C4-2B (cell line): ENCODE measurements around the gene UBXN6.

Experiments used
- H3K27ac ChIP-seq: fragments of 450-650 bp; 2 replicates; pipeline ENCODE4 v1.5.1; 2017
- CTCF ChIP-seq: fragments of 450-650 bp; conservative IDR thresholded peaks from 2 replicates; pipeline ENCODE4 v1.5.1; 2017; ENCODE audit warnings: mild to moderate bottlenecking
- ZFX ChIP-seq: fragments of 450-650 bp; IDR thresholded peaks from 2 replicates; pipeline ENCODE4 v1.6.1; 2017

UBXN6 gene

DNA sequence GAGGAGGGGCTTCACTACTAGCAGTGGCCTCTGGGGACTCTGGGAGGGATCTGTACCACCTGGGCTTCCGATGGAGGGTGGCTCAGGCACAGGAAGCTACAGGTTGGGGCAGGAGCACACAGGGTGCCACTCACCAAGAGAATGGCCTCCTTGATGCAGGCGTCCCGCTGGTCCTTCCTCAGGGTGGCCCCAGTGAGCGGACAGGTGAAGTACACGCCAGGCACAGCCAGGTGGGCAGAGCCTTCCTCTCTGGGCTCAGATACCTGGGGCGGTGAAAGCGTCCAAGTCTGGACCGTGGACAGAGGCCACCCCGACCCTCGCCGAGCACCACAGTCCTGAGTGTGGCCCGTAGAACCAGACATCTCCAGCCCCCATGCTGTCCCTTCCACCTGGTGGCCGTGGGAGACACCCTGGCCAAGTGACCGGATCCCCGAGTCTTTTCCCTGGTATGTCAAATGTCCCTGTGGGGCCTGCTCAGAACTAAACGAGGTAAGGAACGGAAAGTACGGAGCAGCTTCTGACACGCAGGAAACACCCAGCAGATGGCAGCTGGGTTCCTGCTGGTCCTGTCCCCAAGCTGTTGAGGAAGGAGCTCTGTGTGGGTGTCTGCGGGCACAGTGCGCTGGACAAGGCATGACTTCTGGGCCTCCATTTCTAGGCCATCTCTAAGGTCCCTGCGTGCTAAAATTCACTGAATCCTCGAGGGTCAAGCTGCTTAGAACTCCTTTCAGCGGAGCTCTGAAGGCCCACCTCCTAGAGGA, 5.2 kb downstream of the UBXN6 start:
- TF ChIP-seq ZFX (no peak), CTCF (no peak)
- H3K27ac ChIP-seq, result no peak overlapping the region

GRCh38 chr19:4449639-4450028, 8.0 kb downstream of the UBXN6 start:
- TF ChIP-seq CTCF, result no peak
- no peak overlapping the region for H3K27ac ChIP-seq

DNA sequence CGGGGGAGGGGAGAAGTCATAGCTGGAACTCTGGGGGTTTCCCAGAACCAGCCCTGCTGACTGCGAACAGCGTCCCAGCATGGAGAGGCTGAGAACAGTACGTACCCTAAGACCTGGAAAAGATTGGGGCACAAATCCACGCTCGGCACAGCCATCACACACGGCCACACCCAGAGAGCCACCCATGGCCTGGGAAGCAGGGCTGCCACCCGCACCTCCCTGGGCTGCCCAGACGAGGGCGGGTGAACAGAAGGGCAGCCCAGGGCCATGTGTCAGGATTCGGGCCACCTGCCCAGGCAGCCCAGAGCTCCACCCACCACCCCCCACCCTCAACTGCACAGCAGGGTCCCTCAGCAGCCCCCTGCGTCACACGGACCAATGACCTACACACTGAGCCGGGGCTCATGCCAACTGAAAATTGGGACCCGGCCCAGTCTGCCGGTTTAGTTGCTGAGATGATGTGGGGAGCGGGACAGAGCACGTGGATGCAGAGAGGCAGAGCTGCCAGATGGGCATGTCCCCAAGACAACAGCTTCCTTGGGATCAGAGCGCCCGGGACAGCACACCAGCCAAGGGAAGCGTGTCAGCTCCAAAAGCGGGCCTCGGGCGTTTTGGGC, 8.5 kb downstream of the UBXN6 start:
- TF ChIP-seq CTCF (no peak), ZFX (no peak)
- H3K27ac ChIP-seq, result no peak overlapping the region

DNA sequence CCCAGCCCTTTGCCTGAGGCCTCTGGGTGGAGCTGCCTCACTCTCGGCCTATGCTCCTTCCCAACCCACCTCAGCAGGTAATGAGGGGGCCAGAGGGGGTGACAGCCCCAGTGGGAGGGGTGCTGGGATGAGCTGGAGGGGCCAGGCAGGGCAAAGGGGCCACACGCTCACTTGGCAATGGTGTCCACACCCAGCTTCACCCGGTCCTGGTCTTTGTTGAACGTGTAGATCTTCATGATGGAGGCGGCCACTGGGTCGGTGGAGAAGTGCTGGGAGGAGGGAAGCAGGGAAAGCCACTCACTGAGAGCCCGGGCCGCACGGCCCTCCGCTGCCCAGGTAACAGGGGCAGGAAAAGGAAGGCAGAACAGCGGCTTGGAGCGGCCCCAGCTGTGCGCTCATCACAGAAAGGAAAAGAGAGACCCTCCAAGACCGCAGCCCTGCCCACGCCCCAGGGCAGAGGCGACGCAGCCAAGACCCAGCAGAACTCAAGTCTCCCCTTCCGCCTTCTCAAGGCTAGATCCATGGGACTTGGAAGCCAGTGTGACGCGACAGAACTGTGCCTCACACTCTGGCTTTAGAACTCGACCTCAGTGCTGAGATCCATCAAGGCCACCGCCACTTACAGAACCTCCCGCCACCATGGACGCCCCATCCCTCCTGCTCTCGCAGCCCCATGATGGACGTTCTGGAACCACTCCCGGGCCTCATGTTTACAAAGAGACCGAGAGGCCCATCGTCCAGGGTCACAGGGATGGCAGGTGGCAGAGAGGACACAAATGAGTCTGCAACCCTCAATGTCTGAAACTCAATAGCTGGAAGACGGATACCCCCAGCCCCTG, 9.2 kb downstream of the UBXN6 start:
- no peak overlapping the region for H3K27ac ChIP-seq
- no peak for TF ChIP-seq CTCF
- TF ChIP-seq ZFX, result no peak

GRCh38 chr19:4447327-4448146, 10.1 kb downstream of the UBXN6 start:
- no peak for TF ChIP-seq ZFX
- no peak for TF ChIP-seq CTCF
- no peak overlapping the region for H3K27ac ChIP-seq

- TF ChIP-seq CTCF (no peak), ZFX (no peak)
- H3K27ac ChIP-seq, result no peak overlapping the region
Measured at GRCh38 chr19:4446704-4447200, 10.8 kb downstream of the UBXN6 start.
